AML-193 (cell line): ENCODE data around the gene JOSD2.
"Not testable (repeated sequence)": the region's sequence is repeated elsewhere in the genome, so short reads cannot be mapped to it uniquely, and the experiment has no call there.

Source experiments
- DNase-seq, 2 experiments: peaks; one replicate each; lab custom pipeline; 2025; lab: John Stamatoyannopoulos, UW

JOSD2 gene

GRCh38 chr19:50475736-50476223, 35.2 kb downstream of the JOSD2 start:
- DNase-seq = no peak

GRCh38 chr19:50475101-50475568, 35.9 kb downstream of the JOSD2 start:
- DNase-seq = no peak

GRCh38 chr19:50473336-50473735, 37.7 kb downstream of the JOSD2 start:
- not testable (repeated sequence) for DNase-seq

GRCh38 chr19:50468818-50469217, 42.2 kb downstream of the JOSD2 start:
- no peak for DNase-seq

- DNase-seq = no peak
Observed at GRCh38 chr19:50467566-50467965, 43.4 kb downstream of the JOSD2 start.

DNA sequence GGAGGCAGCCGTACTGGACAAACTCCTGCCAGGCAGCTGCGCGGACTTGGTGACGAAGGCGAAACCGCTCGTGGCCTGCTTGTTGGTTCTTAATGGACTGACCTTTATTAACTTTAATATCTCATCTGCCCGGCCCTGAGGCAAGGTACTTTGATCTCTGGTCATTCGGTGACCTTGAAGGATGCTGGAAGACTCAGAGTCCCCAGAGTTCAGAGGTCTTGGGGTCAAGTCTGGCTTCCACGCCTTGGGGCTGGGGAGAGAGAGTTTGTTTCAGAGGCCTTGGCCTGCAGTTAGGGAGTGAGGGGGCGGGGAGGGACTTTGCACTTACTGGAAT, 44.3 kb downstream of the JOSD2 start:
- DNase-seq = no peak

DNA sequence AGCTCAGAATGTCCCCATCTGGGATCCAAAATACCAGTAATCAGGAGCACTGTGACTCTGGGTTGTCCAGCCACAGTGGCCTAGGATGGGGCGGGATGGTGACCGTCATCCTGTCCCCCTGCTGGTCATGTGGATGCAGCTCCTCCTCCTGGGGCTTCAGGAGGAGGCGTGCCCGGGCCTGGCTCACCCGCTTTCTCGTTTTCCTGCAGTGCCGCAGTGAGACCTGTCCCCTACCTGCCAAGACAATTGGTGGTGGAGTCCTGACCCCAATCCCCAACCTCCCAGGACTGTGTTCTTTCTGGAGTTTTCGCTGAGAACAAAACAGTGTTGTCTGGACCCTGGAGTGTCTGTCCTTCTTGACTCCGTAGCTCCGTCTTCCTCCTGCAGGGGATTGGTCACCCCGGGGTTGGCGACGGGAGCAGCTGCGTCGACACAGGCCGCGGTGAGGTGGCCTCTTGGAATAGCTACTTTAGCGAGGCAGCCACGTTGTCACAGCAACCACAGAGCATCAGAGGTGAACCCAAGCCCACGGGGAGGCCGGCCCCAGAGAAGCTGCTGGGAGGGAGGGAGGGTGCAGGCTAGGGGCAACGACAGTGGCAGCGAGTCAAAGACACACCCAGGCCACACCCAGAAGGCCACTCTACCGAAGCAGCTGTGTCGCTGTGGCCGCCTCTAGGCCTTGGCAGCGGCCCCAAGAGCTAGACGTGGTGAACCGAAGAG, 44.8 kb downstream of the JOSD2 start:
- DNase-seq = no peak

- DNase-seq = no peak
Observed at GRCh38 chr19:50465000-50465399, 46.0 kb downstream of the JOSD2 start.

- no peak for DNase-seq
Observed at GRCh38 chr19:50464348-50464747, 46.6 kb downstream of the JOSD2 start.

DNA sequence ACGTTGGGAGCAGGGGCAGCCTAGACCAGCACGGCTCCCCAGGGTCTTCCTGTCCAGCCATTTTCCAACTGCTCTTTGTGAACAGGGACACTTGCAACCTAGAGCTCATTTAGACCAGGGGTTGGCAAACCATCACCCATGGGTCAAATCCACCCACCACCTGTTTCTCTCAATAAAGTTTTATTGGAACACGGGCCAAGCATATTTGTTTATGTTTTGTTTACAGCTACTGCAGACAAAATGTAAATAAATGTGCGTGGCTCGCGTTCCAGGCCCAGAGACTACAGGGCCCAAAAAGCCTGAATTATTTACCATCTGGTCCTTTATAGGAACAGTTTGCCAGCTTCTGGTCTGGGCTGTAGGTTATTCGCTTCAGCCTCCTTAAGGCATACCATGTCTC, 48.0 kb downstream of the JOSD2 start:
- no peak for DNase-seq

DNA sequence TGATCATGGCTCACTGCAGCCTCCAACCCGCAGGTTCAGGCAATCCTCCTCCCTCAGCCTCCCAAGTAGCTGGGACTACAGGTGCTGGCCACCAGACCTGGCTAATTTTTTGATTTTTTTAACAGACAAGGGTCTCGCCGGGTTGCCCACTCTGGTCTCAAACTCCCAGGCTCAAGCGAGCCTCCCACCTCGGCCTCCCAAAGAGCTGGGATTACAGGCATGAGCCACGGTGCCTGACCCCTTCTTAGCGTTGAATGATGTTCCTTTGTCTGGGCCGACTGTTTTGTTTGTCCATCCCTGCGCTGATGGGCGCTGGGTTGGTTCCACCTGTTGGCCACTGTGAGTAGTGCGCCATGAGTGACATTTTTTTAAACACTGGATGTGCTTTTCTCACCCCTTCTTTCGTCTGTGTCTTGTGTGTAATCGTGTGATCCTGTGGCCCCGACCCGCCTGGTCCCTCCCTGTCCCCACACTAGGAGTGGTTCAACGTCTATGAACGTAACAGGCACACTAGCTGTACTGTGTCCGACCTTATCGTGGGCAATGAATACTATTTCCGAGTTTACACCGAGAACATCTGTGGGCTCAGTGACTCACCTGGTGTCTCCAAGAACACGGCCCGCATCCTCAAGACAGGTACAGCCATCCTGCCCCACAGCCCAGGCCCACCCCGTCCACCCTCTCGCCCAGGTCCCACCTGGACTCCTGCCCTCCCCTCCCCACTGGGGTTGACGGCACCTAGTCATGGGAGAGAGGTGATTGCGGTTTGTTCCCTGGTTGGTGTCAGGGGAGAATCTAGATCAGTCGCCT, 49.7 kb downstream of the JOSD2 start:
- DNase-seq = peak; percentile 55 to 59

- DNase-seq = no peak
Observed at GRCh38 chr19:50460161-50460765, 50.7 kb downstream of the JOSD2 start.

GRCh38 chr19:50459638-50460037, 51.4 kb downstream of the JOSD2 start:
- no peak for DNase-seq

- no peak for DNase-seq
Observed at GRCh38 chr19:50459067-50459456, 51.9 kb downstream of the JOSD2 start.

DNA sequence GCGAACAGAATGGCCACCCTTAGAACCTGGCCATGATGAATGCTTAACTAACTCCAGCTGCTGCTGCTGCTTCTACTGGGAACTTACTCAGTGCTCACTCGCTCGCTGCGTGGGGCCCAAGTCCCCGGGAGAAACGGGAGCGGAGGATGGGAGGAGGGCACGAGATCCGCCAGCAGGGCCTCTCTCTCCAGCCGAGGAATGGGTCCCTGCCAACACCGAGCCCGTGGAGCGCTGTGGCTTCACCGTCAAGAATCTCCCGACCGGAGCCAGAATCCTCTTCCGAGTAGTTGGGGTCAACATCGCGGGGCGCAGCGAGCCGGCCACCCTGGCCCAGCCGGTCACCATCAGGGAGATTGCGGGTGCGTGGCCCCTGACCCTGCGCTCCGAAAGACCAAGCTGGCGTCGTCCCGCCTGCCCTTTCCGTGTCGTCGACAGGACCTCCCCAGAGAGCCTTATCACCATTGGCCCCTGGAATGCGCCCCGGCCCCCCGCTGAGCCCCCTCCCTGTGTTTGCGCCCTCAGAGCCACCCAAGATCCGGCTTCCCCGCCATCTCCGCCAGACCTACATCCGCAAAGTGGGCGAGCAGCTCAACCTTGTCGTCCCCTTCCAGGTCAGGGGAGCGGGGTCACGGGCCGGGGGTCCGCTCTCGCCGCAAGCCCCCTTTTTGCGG, 52.5 kb downstream of the JOSD2 start:
- DNase-seq = no peak

DNA sequence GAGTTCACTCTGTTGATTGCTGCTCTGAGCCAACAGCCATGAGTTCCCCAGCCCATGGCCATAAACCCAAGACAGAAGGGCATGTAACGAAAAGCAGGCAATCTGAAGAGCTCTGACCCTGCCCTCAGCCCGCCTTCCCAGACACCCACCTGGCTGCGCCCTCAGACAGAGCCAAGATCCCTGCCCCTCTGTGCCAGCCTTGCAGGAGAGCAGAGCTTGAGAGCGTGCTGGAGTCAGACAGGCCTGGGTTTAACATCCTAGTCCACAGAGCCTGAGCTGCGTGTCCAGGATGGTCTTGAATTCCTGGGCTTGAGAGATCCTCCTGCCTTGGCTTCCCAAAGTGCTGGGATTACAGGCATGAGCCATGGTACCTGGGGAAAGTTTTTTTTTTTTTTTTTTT, 53.7 kb downstream of the JOSD2 start:
- DNase-seq = no peak
